Heart right ventricle (tissue), 16 donors: ENCODE measurements around the gene MUSK. TPM values are rescaled to one million over a fixed set of nuclear protein-coding genes. Genes with fewer than 3 reads are reported as not detected.

ENCODE experiments used
- ATAC-seq, 8 donors: fragments of 200-7000 bp; cut with Tn5 transposase; one replicate each; pipeline ENCODE4 v1.9.1; 2020; ENCODE audit warnings: mild to moderate bottlenecking in 8 of 8, moderate library complexity in 8 of 8, moderate number of reproducible peaks in 1 of 8
- DNase-seq, 2 donors: peaks; one replicate each; pipeline ENCODE4 v3.0.0-alpha.2; 2020
- H3K27ac ChIP-seq, 10 donors: fragments of 200-600 bp; sonication (generic) in 2 of 10; one replicate each; pipeline versions ENCODE4 v1.5.0 to v1.8.0; 2020 to 2022; ENCODE audit warnings: mild to moderate bottlenecking in 3 of 10
- H3K27me3 ChIP-seq, 7 donors: fragments of 200-600 bp; one replicate each; pipeline ENCODE4 v1.8.0; 2021 to 2022; ENCODE audit warnings: mild to moderate bottlenecking in 2 of 7
- H3K36me3 ChIP-seq, 9 donors: fragments of 200-600 bp; sonication (generic) in 1 of 9; one replicate each; pipeline versions ENCODE4 v1.5.0 to v1.8.0; 2020 to 2022; ENCODE audit warnings: mild to moderate bottlenecking in 2 of 9
- H3K4me1 ChIP-seq, 9 donors: fragments of 200-600 bp; sonication (generic) in 1 of 9; one replicate each; pipeline versions ENCODE4 v1.5.0 to v1.8.0; 2020 to 2022; ENCODE audit warnings: mild to moderate bottlenecking in 4 of 9
- H3K4me3 ChIP-seq, 10 donors: fragments of 200-600 bp; sonication (generic) in 2 of 10; one replicate each; pipeline versions ENCODE4 v1.5.0 to v1.8.0; 2020 to 2022; ENCODE audit warnings: mild to moderate bottlenecking in 7 of 10, moderate library complexity in 2 of 10
- H3K9me3 ChIP-seq, 11 donors: fragments of 200-600 bp in 10 of 11; sonication (generic) in 2 of 11; one replicate each; pipeline versions ENCODE4 v1.5.0 to v1.8.0; 2013 to 2022; ENCODE audit warnings: mild to moderate bottlenecking in 2 of 11, control low read depth in 1 of 11, moderate library complexity in 1 of 11
- CTCF ChIP-seq, 9 donors: fragments of 200-600 bp; sonication (generic) in 2 of 9; IDR thresholded peaks; one replicate each; pipeline versions ENCODE4 v1.5.0 to v1.8.0; 2021 to 2022; ENCODE audit warnings: antibody characterized with exemption in 9 of 9, mild to moderate bottlenecking in 5 of 9, moderate library complexity in 1 of 9
- WGBS, 2 donors: extraction: QIAGEN DNeasy Blood & Tissue Kit; methylation state at CpG; one replicate each; pipeline ENCODE4 v1.1.7; 2013; ENCODE audit warnings: inconsistent platforms in 1 of 2; 5-methylcytosine and 5-hydroxymethylcytosine counted together
- intact Hi-C, 10 donors: fragments of 100-400 bp; cut with DNase I; formaldehyde crosslinking; loops; one replicate each; pipeline versions ENCODE4 v1.11.1 to v1.14.2; 2022
- polyA plus RNA-seq, 2 donors: library from polyadenylated mRNA; stranded (reverse); fragments of 200-250 nt; gene quantifications; one replicate each; pipeline ENCODE4 v1.2.3, GENCODE V29; 2013
- total RNA-seq, 10 donors: library from RNA; stranded (reverse); fragmentation: NEBNext Ultra II Directional in 3 of 10; extraction: Animal tissue kit (Norgen Biotek cat#: 25700) in 3 of 10; gene quantifications; one replicate each; pipeline versions ENCODE4 v1.2.1 to v1.2.4, GENCODE V29; 2021 to 2023
- donor health status: Arrhythmogenic right ventricular cardiomyopathy.
- donor health status: ischemic (EF 13 %, LVEDD 7.1; RV severe dilation, severe dysfunction).
- donor health status: healthy with polysubstance abuse.
- donor health status: DM: no; HTN: yes; CAD: no.
- donor health status: DM: no; HTN: no; CAD: no.
- donor health status: ischemic (EF 25% LVEDD 6.9; RV normal size, moderate dysfunction).
- donor health status: ischemic (EF 25% LVEDD 5.7; RV mildly dilated, moderate dysfunction).
- donor health status: healthy.
- donor health status: DM: yes; HTN: yes; CAD: no.
- donor health status: Ischemic cardiomyopathy.
- donor health status: ischemic (EF 35%, LVEDD 5.7; RV mildly dilated, moderate dysfunction).
- donor health status: nonischemic (EF 11% LVEDD 7.7; RV severe dilation, severe dysfunction).
- donor health status: DM: yes; HTN: yes; CAD: no.
- donor health status: PGD.
- donor health status: ischemic (EF 29% LVEDD 5.4; RV normal size, mild dysfunction).
- donor health status: nonischemic (EF 23%, LVEDD 6.1; RV moderate dilation, normal function).

Gene MUSK
- total and polyA plus RNA-seq, 12 donors: 0.04 to 2.2 (median 1.2) TPM

GRCh38 chr9:110710420-110710819 is 41.8 kb downstream of the MUSK start:
- TF ChIP-seq CTCF (IDR thresholded peaks at IDR 0.05): no peak
- intact Hi-C loops: no loop called here
- Histone ChIP-seq H3K27me3 (no peaks in the 10 kb centered on the region), H3K27ac (no peak overlapping the region), H3K9me3 (peaks cover 0 to under 1% (median 0%) of the 10 kb centered on the region in 11 donors), H3K4me3 (no peak overlapping the region), H3K36me3 (no peaks in the 10 kb centered on the region), H3K4me1 (no peaks in the 10 kb centered on the region)
- WGBS, 2 donors: 57 to 60% methylated on average over 3 of the region's 3 CpGs
- DNase-seq (no peak), ATAC-seq (no peak)

GRCh38 chr9:110712955-110713354 is 44.4 kb downstream of the MUSK start:
- intact Hi-C loops: no loop called here
- no peak overlapping the region for H3K27ac ChIP-seq
- DNase-seq (no peak), ATAC-seq (no peak)
- H3K4me1 ChIP-seq: no peaks in the 10 kb centered on the region
- WGBS, 2 donors: 97 to 100% methylated on average over 1 of the region's 1 CpG
- H3K9me3 ChIP-seq: peaks cover 0 to 4% (median 0%) of the 10 kb centered on the region in 11 donors
- no peak overlapping the region for H3K4me3 ChIP-seq
- H3K36me3 ChIP-seq: no peaks in the 10 kb centered on the region
- no peaks in the 10 kb centered on the region for H3K27me3 ChIP-seq
- TF ChIP-seq CTCF (IDR thresholded peaks at IDR 0.05): no peak

- no peak for TF ChIP-seq CTCF (IDR thresholded peaks at IDR 0.05)
- WGBS, 2 donors: 42 to 54% methylated on average over 3 of the region's 3 CpGs
- Histone ChIP-seq H3K36me3 (no peaks in the 10 kb centered on the region), H3K9me3 (peaks cover 0 to 6% (median 0%) of the 10 kb centered on the region in 11 donors), H3K27me3 (no peaks in the 10 kb centered on the region), H3K27ac (no peak overlapping the region), H3K4me3 (no peak overlapping the region), H3K4me1 (no peaks in the 10 kb centered on the region)
- no peak for ATAC-seq
- intact Hi-C loops: no loop called here
- DNase-seq: no peak
These were observed 45.7 kb downstream of the MUSK start for GRCh38 chr9:110714314-110714713.

GRCh38 chr9:110728058-110728457 is 59.5 kb downstream of the MUSK start:
- Histone ChIP-seq H3K4me3 (no peak overlapping the region), H3K36me3 (no peaks in the 10 kb centered on the region), H3K27me3 (no peaks in the 10 kb centered on the region), H3K9me3 (no peaks in the 10 kb centered on the region), H3K27ac (no peak overlapping the region), H3K4me1 (no peaks in the 10 kb centered on the region)
- TF ChIP-seq CTCF (IDR thresholded peaks at IDR 0.05): no peak
- ATAC-seq (no peak), DNase-seq (no peak)
- intact Hi-C loops: no loop called here
- WGBS, 2 donors: 84% methylated on average over 1 of the region's 1 CpG

- DNase-seq: no peak
- intact Hi-C loops: no loop called here
These were observed 61.0 kb downstream of the MUSK start for GRCh38 chr9:110729641-110730040.

More at GRCh38 chr9:110729641-110730040, 61.0 kb downstream of the MUSK start:
- Histone ChIP-seq H3K36me3 (no peaks in the 10 kb centered on the region), H3K4me1 (no peaks in the 10 kb centered on the region), H3K4me3 (no peak overlapping the region), H3K9me3 (no peaks in the 10 kb centered on the region), H3K27ac (no peak overlapping the region), H3K27me3 (no peaks in the 10 kb centered on the region)
- no peak for TF ChIP-seq CTCF (IDR thresholded peaks at IDR 0.05)
- ATAC-seq: peak in 1 of 8 donors; percentile 56
